HG02759 (cell line): Measurements from ENCODE around the gene TARS3.
A peak's percentile ranks its signal among the peaks of the same experiment; 100 is the strongest.
"Not testable (repeated sequence)": the region's sequence is repeated elsewhere in the genome, so short reads cannot be mapped to it uniquely, and the experiment has no call there.

Experiments used
- ATAC-seq: cut with Tn5 transposase; IDR thresholded peaks from one replicate; pipeline ENCODE4 v1.9.1; 2021; ENCODE audit warnings: mild to moderate bottlenecking, moderate library complexity; ENCODE audit not compliant: unreplicated experiment

TARS3 gene

DNA sequence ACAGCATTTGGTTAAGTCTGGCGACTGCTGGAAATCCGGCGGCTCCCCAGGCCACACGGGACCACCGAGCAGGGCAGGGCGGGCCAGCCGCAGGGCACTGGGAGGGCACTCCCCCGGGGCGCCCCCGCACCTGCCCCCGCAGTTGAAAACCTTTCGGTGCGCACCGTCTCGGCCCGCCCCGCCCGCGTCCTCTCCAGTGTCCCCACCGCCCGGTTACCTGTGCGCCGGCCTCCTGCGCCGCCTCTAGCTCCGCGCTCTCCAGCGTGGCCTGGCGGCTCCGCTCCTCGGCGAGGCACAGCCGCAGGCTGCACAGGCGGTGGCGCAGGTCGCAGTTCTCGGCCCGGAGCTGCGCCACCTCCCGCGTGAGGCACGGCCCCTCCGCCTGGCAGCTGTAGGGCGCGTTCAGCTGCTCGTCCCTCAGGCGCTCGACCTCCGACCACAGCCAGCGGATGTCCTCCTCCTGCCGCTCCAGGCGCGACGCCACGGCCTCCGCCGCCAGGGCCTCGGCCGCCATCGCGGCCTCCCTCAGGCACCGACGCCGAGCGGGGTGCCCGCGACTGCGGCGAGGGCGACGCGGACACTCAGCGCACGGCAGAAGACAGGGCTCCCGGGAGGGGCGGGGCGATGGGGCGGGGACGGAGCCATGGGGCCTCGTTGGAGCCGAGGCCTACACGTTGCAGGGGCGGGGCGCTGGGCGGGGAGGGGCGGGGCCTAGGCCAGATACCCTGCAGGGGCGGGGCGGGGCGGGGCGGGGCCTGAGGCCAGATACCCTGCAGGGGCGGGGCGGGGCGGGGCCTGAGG, at the start of gene TARS3:
Gene TARS3, minus strand, starts transcription at position 600 of the 801 bp plus-strand sequence. Its CDS starts 86 bp downstream, at position 514.
- peak; percentile 86 for ATAC-seq

DNA sequence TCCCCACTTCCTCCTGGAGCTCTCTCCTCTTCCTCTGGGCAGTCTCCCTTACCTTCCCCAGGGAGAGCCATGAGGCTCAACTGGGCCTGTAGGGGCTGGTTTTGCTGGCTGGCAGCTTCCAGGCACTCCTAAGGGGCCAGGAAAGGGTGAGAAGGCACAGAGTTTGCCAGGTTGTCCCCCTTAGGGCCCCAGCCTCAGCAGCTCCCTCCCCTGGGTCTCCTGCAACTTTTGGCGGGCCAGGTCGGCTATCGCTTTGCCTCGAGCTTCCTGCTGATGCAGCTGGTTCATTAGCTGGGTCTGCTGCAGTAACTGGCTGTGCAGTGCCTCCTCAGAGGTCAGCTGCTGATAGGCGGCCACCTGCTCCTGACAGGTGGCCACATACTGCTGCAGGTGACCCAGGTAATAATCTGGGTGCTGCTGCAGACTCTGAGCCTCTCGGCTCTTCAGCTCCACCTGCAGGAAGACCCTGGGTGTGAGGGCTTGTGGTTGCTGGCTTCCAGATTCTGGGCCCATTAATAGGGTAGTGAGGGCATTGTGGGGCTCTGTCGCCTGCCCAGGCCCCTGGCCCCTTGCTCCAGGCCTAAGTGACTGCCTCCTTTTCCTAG, 49.3 kb upstream of the TARS3 start:
- no peak for ATAC-seq

DNA sequence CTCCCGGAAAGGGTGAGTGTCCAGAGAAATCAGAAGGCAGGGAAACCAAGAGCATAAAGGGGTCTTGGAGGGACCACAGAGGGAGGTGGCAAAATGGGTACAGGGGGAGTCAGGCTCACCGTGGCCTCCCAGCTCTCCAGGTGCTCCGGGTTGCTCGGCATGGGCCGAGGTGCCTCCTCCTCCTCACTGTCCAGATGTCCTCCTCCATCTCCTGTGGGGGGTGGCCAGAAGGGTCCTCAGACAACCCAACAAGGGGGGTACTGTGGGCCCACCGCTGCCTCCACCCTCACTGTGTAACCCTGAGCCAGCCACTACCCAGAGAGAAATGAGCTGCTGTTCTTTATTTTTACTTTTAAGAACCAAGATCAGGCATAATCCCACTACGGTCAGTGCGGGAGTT, 48.6 kb upstream of the TARS3 start:
- no peak for ATAC-seq

DNA sequence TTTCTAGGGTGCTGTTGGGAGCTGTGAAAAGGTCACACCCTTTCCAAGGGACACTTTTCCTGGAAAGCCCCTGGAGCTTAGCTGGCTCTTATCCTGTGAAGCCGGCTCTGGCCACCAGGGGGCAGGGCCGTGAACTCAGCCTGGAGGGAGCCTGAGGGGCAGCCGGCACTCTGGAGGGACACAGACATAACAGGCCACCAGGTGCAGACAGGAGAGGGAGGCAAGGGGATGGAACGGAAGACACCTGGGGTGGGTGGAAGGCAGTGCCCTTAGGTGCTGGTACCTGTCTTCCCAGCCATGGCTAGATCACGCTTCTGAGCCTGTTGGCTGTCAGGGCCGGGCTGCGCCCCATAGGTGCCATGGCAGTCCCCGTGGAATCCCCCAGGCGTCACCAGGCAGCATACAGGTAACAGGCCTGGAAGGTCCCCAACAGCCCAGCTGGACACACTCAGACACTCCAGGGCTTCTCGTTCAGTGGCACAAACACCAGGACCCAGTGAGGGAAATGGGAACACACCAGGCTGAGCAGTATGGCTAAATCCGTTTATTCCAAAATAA, 42.9 kb upstream of the TARS3 start:
- ATAC-seq = not testable (repeated sequence)

DNA sequence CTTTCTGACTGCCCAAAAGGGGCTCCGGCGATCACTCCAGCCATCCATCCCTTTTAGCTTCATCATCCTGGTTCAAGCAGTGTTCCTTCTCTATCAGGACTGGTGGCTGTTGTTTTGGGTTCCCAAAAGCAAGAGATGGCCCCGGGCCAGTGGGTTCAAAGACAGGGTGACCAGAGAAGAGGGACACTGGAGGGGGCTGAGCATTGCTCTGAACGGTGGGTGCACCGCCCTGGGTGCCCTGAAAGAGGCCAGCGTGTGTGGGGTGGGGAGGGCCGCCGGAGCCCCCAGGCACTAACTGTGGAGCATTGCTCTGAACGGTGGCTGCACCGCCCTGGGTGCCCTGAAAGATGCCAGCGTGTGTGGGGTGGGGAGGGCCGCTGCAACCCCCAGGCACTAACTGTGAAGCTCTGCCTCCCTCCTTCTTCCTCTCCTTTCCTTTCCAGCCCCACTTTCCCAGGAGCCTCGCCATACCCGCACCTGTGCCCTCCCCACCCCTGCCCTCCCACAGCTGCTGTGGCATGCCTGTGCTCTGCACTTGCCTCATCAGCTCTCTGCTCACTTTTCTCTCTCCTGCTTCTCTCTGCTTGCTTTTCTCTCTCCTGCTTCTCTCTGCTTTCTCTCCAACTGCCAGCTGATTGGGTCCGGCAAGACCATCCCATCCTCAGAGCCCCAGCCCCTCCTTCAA, 41.6 kb upstream of the TARS3 start:
- no peak for ATAC-seq

DNA sequence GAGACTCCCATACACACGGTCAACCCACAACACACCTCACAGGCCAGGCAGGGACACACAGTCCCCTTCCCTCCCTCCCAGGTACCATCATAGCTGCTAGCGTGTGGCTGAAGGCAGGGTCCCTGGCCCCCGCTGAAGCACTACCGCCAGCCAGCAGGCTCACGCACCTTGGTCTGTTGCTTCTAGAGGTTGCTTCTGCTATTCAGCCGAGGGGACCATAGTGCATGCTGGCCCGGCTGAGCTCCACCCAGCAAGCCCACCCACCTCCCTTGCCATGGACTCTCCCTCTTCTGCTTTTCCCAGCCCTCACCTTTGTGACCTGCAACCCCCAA, 41.0 kb upstream of the TARS3 start:
- ATAC-seq = not testable (repeated sequence)

DNA sequence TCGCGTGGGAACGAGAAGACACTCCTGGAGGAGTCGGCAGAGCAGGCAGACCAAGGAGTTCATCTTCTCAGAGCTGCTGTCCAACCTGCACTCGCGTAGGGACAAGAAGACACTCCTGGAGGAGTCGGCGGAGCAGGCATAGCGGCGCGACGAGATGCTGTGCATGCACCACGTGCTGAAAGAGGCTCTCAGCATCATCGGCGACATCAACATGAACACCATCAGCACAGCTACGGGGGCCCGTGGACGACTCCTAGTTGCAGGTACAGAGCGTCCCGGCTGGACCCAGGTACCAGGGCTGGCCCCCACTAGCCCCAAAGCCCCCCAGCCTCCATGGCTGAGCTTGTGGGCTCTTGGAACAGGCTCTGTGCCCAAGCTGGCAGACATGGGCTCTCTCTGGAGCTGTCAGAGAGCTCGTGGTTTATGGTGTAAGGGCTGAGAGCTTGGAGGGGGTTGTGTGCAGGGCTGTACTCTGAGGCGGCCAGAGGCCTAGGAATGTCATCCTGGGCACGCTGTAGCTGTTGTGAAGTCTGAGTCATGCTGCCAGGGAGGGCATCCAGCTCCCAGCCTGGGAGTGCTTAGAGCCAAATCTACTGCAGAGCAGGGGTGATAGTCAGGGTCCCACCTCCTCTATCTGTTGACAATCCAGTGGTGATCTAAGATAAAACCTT, 40.5 kb upstream of the TARS3 start:
- not testable (repeated sequence) for ATAC-seq

DNA sequence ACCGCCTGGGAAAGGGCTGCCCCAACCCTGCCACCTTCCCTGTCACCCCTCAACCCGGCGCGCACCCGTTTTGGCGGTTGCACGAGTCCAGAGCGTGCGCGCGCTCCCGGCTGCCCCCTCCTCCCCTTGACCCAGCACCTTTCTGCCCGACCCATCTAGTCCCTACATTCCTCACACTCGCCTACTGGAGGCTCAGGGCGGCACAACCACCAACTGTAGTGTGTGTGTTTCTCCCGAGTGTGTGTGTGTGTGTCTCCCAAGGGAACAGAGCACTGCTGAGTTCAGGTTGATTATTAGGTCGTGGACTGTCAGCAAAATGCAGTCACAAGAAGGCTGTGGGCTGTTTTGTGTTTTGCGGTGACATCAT, 22.4 kb upstream of the TARS3 start:
- ATAC-seq = peak; percentile 36

DNA sequence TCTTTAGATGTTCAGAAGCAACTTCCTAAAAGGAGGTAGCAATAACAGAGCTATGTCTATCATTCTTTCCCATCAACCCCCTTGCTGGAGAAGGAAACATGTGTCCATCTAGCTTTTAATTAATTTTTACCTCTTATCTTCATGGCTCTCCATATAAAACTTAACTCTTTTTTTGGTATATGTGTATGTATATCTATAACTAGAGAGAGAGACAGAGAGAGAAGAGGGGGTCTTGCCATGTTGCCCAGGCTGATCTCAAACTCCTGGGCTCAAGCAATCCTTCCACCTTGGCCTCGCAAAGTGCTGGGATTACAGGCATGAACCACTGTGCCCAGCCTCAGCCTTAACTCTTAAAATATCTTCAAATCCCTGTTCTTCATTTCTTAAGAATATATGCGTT, 10.6 kb upstream of the TARS3 start:
- not testable (repeated sequence) for ATAC-seq

DNA sequence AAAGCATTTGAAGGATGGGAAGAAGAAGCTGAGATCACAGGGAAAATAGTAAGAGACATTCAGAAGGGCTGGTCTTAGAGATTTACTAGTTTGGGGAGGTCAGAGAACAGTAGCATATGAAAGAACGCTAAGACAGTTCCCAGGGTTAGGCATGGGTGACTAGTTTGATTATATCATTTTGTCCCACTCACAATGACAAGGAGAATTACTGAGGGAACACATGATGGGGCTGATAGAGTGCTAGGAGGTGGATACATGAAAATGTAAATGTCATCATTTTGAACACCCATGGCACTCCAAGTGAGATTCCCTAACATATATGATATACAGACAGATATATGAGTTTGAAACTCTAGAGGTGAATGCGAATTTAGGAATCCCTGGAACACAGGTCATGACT, 9.3 kb upstream of the TARS3 start:
- no peak for ATAC-seq

DNA sequence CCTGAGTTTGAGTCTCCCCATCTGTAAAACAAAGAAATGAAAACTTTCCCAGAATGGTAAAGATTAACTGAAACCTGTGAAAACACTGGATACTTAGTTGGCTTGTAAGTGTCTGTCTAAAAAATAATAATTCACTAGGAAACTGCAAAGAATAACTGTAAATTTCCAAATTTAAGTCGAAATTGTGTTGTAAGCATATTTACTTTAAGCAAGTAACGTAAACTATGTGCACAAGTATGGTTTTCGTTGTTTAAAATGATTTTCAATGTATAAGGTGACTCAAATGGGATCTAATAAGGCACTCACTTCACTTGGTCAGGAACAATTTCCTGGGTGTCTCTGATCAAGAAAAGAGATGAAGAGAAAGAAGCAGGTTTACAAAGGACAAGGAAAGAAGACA, 8.5 kb upstream of the TARS3 start:
- no peak for ATAC-seq

DNA sequence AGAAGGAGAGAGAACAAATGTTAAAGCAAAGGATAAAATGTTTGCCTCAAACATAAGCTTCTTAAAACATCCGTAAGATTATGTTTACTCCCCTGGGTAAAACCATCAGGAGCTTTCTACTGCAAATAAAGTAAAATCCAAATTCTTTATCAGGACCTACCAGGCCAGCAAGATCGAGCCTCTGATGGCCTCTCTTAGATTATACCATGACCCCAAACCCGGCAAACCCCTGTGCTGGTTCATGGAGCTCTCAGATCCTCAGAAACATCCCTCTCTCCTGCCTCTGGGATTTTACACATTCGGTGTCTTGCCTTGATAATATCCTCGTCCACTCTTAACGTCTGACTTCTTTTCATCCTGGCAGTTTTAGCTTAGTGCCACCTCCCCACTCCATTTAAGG, 7.5 kb upstream of the TARS3 start:
- no peak for ATAC-seq

DNA sequence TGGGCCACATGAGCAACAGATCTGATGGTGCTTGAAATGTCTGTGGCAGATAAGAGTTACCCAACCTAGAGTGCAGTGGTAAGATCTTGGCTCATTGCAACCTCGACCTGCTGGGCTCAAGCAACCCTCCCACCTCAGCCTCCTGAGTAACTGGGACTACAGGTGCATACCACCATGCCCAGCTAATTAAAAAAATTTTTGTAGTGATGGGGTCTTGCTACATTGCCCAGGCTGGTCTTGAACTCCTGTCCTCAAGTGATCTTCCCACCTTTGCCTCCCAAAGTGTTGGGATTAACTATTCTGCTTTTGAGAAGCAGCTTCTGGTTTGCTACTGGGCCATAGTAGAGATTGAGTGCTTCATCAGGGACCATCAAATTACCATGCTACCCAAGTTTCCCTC, 2.9 kb upstream of the TARS3 start:
- no peak for ATAC-seq

DNA sequence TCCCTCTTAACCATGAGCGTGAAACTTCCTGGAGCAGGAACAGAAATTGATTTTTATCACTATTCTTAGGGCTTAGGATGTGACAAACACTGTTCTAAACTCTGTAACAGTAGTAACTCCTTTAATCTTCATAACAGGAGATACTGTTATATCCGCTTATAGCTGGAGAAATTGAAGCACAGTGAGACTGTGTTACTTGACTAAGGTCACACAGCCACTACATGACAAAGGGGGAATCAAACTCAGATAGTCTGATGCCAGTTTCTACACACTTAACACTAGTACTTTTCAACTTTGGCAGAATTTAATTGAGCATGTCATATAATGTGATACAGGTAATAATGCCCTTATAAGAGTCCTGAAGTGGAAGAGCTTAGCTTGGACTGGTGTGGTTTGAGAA, 800 bp upstream of the TARS3 start:
- ATAC-seq = no peak

DNA sequence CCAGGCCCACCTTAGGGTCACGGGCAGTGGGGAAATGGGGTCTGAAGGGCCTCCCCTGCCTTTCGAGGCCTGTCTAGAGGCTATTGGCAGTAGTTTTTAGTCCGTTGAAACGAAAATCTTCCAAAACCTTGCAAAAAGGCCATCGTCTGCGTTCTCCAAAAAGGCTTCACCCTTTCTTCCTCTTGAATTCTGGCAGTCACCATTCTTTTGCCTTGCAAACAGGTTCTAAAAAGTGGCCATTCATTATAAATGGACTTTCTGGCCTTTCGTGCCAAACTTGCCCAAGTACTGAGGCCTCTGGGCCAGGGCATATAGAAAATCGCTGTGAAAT, 367 bp upstream of the TARS3 start:
- no peak for ATAC-seq

DNA sequence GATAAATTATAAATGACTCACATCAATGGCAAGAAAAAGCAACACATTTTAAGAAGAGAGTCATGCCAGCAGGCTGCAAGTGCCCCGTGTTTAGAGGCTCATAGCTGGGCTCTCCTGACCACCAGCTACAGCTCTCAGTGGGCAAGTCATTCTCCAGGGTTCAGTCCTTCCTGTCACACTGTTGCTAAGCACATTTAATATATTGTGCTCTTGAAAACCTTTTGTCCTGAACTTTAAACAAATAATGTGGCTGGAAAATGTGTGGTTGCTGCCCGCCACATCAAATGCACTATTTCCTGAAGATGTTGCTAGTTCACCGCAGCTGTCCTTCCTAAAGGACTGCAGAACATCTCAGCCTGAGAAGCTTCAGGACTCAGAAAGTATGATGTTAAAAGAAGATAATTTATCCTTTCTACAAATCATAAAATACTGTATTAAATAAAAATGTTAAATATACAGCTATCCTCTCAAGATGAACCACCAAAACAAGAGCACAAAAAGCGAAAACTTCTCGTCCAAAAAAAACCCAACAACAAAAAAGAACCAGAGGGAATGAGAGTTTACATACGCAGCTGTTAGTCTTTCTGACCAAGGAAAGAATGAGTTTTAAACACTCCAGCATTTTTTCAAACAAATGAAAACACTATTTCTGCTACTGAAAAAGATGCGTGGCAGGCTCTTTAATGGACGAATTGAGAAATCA, 951 bp downstream of the TARS3 start:
- ATAC-seq = peak; percentile 31

DNA sequence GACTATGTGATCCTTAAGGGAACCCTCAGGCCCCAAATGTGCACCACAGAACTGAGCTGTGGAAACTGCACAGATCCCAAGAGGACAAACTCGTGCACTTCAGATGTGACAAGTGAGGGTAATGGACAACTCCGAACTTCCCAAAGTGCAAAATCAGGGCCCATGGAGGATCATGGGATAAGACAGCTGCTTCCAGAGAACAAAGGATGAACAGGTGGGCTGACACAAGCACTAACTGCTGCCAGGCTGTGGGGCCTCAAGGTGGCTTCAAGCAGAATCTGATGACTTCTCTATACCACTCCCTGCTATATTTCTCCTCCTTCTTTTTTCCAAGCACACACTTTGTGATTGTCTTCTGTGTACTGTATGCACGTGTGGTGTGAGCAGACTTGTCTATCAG, 5.4 kb downstream of the TARS3 start:
- no peak for ATAC-seq

DNA sequence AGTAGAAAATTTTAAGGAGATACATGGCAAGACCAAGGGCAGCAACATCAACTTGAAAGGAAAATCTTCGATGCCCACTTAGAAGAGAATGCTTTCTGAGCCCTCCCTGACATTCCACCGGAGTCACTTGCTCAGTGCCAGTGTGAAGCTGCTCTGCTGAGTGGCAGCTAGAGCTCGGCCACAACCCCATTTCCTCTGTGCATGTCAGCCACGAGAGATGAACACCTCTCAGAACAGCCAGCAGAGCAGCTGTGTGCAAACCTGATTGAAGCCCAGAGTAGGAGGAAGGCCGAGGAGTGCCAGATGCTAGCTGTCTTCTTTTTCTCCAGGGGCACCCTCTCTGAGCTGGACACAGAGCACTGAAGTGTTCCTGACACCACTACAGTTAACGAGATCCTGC, 12.2 kb downstream of the TARS3 start:
- ATAC-seq = no peak

DNA sequence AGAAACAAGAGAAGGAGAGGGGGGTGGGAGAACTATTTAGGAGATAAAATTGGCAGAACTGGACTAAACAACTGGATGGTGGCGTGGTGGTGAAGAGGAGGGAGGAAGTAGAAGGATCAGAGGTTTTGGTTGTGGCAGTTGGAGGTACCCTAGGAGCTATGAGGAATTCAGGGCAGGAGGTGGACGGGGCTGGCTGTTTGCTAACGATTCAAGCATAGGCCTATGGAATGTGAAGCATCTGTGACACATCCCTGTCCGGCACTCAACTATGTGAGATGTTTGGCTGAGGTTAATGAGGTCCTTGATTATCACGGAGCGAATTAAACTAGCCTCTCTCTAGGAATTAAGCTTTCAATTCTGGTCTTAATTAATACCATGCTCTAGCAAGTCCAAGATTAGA, 13.5 kb downstream of the TARS3 start:
- ATAC-seq = no peak

DNA sequence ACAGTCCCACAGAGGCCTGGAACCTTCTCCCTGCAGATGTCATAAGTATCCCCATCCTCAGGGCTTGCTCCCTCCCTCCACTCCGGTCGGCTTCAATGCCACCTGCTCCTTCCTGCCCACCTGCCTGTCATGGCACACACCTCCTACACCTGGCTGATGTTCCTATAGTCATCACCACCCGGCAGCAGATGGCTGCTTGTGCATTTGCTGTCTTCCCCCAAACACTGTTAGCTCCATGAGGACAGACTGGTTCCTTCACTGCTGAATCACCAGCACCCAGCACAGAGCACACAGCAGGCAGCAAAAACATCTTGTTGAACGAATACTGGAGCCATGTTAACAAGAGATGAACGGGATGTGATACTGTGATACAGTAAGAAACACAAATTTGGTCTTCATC, 14.8 kb downstream of the TARS3 start:
- no peak for ATAC-seq

DNA sequence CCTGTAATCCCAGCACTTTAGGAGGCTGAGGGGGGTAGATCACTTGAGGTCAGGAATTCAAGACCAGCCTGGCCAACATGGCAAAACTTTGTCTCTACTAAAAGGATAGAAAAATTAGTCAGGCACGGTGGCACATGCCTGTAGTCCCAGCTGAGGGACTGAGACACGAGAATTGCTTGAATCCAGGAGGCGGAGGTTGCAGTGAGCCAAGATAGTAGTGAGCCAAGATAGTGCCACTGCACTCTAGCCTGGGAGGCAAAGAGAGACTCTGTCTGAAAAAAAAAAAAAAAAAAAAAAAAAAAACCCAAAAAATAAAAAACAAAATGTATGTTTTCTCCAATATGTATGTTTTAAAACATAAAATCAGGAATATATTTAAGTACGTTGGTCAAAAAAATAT, 16.3 kb downstream of the TARS3 start:
- ATAC-seq = no peak
